HG02623 (cell line): ENCODE measurements around the gene ZBTB6.
"Not testable (repeated sequence)": the region's sequence is repeated elsewhere in the genome, so short reads cannot be mapped to it uniquely, and the experiment has no call there.

Experiments
- ATAC-seq: cut with Tn5 transposase; IDR thresholded peaks from one replicate; pipeline ENCODE4 v1.9.1; 2021; ENCODE audit warnings: moderate library complexity; ENCODE audit not compliant: unreplicated experiment

ZBTB6 gene

GRCh38 chr9:122929796-122930354, 16.8 kb upstream of the ZBTB6 start:
- ATAC-seq, result no peak

- no peak for ATAC-seq
Measured at GRCh38 chr9:122923947-122924346, 10.8 kb upstream of the ZBTB6 start.

GRCh38 chr9:122922713-122923112, 9.6 kb upstream of the ZBTB6 start:
- ATAC-seq, result no peak

DNA sequence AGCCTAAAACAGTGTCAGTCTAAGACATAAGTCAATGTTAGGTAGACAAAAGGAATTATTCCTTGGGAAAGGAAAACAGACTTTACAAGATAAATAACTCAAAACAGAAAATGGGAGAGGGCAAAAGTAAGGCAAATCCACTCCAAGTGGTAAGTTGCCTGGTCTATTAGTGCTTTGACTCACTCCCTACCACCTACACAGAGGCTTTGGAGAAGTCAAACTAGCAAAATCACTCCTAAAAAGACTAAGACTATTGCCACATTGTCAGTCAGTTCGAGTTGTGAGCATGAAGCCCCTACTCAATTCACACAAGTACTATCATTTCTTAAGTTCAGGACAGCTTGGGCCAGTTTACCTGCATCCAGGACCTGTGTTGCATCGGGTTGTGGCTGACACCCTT, 5.2 kb upstream of the ZBTB6 start:
- ATAC-seq, result no peak

DNA sequence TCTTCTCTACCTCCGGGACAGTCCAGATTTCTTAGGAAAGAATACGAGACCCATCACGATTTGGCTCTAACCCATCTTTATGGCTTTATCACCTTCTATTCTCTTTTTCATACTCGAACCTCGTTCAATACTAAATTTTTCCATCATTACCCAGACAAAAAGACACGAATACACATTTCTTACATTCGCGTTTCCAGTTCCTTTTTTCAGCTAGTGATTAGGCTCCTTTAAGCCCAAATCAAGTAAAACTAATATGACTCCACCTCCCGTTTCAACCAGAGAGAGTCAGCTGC, 506 bp downstream of the ZBTB6 start:
- no peak for ATAC-seq

GRCh38 chr9:122906122-122906521, 7.0 kb downstream of the ZBTB6 start:
- not testable (repeated sequence) for ATAC-seq

DNA sequence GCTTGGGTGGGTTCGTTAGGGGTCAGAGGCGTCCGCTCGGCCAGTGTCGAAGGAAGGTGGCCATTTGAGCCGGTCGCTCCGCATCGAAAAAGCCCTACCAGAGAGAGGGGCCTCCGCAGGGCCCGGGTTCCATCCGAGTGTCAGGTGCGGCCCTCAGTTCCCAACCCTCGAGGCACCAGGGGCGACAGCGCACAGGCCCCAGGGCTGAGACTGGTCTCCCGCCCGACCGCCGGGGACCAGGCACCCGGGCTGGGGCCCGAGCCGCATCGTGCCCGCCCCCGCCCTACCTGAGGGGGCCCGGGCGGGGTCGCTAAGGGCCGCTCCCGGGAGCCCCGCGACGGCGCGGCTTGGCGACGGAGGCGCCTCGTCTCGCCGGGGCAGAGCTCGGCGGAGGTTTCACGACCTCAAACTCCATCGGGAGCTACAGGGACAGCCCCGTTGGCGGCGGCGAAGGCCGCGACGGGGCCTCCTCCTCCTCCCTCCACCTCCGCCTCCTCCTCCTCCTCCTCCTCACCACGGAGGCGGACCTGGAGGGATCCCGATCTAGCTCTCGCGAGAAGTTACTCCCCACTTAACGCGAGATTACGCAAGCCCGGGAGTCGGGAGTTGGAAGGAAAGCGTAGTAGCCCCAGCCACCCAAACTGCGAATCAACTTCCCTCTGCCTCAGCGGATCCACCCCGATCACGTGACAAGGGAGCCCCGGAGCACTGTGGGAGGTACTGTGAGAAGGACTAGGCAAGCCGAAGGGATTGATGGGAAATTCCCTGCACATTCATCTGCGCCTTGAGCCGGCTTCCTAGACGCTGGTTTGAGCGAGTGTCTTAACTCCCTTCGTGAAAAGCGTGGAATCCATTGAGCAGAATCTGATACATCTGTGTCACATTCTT, 8.1 kb downstream of the ZBTB6 start, which contains the start of gene RC3H2:
Gene RC3H2, minus strand, starts transcription at position 537 of the 888 bp plus-strand sequence. CDS start 7,850 bp downstream, outside the sequence.
- peak; percentile 79 for ATAC-seq

DNA sequence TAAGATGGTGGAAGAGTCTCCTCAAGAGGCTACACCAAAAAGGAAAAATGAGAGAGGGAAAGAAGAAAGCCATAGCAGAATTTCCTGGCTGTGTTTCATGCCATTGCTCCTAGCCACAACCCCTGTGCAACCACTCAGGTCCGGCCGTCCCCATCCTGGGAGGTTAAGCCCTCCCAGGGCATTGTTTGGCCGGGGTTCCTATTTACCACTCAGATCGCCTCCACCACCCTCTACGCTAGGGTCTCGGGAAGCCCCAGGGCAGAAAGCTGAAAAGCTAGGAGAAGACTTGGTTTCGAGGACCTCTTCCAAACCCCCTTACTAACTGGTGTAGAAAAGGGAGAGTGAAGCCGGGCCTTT, 8.7 kb downstream of the ZBTB6 start:
- peak; percentile 11 for ATAC-seq

- no peak for ATAC-seq
Measured at GRCh38 chr9:122900791-122901190, 12.3 kb downstream of the ZBTB6 start.

DNA sequence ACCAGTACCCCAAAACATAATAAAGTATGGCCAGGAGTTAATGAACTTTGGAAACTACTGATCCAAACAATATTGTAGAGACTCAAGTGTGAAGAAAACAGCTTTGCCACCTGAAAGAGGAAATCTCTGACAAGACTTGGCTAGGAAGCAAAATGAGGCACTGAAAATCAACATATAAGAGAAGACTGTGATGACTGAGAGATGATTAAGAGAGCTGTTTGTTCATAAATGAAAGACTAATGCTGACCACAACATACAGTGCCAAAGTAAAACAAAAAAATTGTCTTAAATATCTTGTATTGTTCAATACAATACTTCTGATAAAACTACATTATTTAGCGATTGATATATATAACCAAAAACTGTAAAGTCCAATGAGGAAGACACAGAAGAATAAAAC, 15.2 kb downstream of the ZBTB6 start:
- no peak for ATAC-seq

- ATAC-seq, result no peak
Measured at GRCh38 chr9:122888480-122888879, 24.6 kb downstream of the ZBTB6 start.

- ATAC-seq, result no peak
Measured at GRCh38 chr9:122883125-122883524, 30.0 kb downstream of the ZBTB6 start.

DNA sequence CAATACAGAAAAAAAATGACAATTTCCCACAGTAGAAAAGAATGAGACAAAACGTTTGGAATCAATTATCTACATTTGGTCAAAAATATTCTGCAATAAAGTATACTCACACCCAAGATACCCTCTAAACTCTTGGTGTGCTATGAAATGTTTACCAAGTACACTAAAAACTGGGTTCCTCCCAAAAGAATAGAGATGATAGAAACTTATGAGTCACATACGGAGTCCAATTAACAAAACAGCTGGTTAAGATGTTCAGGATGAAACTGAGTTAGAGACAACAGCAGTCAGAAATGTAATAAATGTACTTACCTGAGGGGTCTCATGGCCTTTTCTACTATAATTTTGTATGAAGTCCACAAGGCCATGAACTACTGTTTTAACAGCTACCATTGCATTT, 33.7 kb downstream of the ZBTB6 start:
- ATAC-seq, result no peak

DNA sequence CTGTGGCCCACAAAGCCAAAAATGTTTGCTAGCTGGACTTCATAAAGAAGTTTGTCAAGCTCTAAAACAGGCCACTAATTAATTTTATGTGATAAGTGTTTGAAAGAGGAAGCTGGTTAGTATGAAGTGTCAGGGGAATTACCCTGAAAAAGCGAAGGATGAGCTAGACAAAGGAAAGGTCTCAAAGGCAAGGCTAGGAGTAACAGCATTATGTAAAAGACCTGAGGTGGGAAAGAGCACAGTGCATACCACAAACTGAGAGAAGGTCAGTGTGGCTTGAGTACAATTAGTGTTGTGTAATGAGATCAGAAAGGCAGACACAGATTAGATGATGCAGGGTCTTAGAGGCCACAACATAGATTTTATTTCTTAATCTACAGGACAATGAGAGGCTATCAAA, 37.6 kb downstream of the ZBTB6 start:
- no peak for ATAC-seq

- not testable (repeated sequence) for ATAC-seq
Measured at GRCh38 chr9:122867276-122867675, 45.8 kb downstream of the ZBTB6 start.

GRCh38 chr9:122866079-122866478, 47.0 kb downstream of the ZBTB6 start:
- ATAC-seq, result no peak

DNA sequence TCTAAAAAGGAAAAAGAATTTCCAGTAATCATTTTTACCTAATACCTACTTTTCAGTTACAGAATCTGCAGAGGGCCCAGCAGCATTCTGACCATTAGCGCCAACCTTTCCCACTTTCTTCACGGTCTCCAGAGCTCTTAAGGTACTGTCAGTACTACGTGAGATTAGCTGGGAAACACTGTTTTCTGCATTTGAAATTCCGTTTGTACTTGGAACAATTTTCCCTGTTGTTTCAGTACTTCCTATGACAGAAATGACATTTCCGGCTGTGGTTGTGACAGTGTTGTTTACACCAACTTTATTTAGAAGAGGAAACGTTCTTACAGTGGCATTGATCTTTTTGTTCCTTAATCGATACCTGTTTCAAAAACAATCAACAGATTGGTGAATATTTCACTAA, 47.8 kb downstream of the ZBTB6 start:
- no peak for ATAC-seq

GRCh38 chr9:122863407-122863806, 49.7 kb downstream of the ZBTB6 start:
- no peak for ATAC-seq

GRCh38 chr9:122860319-122861142, 52.6 kb downstream of the ZBTB6 start:
- no peak for ATAC-seq
